RWPE2 (cell line): ENCODE results near the gene MEX3A.

ENCODE experiments used
- ATAC-seq: fragments of 200-7000 bp; cut with Tn5 transposase; 3 replicates; pipeline ENCODE4 v1.9.1; 2021; ENCODE audit warnings: low read depth
- DNase-seq: peaks from one replicate; pipeline ENCODE4 v3.0.0-alpha.2; 2020; ENCODE audit warnings: low spot score
- H3K27ac ChIP-seq: fragments of 450-650 bp; 2 replicates; pipeline ENCODE4 v1.5.1; 2017; ENCODE audit warnings: mild to moderate bottlenecking; ENCODE audit not compliant: poor library complexity, severe bottlenecking
- H3K27me3 ChIP-seq: fragments of 250-450 bp; sonication (Bioruptor Pico); 2 replicates; pipeline ENCODE4 v1.5.1; 2021; ENCODE audit warnings: mild to moderate bottlenecking, moderate library complexity; ENCODE audit not compliant: insufficient read depth, poor library complexity, severe bottlenecking
- H3K36me3 ChIP-seq: fragments of 250-450 bp; sonication (Bioruptor Pico); 2 replicates; pipeline ENCODE4 v1.5.1; 2020; ENCODE audit warnings: low read depth, mild to moderate bottlenecking, moderate library complexity
- H3K4me1 ChIP-seq: fragments of 250-450 bp; sonication (Bioruptor Pico); 2 replicates; pipeline ENCODE4 v1.5.1; 2021; ENCODE audit warnings: mild to moderate bottlenecking, moderate library complexity; ENCODE audit not compliant: insufficient read depth, poor library complexity, severe bottlenecking
- H3K4me3 ChIP-seq: fragments of 250-450 bp; sonication (Bioruptor Pico); 2 replicates; pipeline ENCODE4 v1.5.1; 2021; ENCODE audit warnings: mild to moderate bottlenecking, moderate library complexity; ENCODE audit not compliant: severe bottlenecking
- H3K9me3 ChIP-seq: fragments of 250-450 bp; sonication (Bioruptor Pico); 2 replicates; pipeline ENCODE4 v1.5.1; 2021; ENCODE audit warnings: mild to moderate bottlenecking, moderate library complexity; ENCODE audit not compliant: severe bottlenecking
- TF ChIP-seq, protein P1 (sequence below): fragments of 450-650 bp; IDR thresholded peaks from one replicate; pipeline ENCODE4 v1.5.1; 2017; ENCODE audit warnings: mild to moderate bottlenecking, moderate library complexity; ENCODE audit not compliant: poor library complexity, severe bottlenecking

The MEX3A gene

DNA sequence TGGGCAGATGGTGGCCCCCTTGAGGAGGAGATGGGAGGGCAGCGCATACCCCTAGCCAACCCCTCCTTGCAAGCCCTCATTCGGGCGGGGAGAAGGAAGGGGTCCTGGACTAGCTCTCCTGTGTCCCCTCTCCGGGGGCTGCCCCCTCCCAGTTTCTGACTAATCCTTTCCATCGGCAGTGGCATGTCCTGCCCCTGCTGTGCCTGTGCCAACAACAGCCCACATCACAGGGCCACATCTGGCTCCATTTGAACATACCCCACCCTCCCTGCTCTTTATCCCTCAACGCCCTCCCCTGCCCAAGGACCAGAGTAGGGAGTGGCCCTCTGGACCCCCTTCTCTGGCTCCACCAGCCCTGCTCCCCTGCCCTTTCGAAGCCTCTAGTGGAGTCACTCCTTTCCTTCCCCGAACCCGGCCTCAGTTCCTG, 21.3 kb upstream of the MEX3A start:
- Histone ChIP-seq H3K27ac (peak overlapping the region; percentile 80), H3K9me3 (no peaks in the 10 kb centered on the region), H3K36me3 (no peaks in the 10 kb centered on the region), H3K4me3 (no peak overlapping the region), H3K4me1 (peaks cover 45% of the 10 kb centered on the region), H3K27me3 (no peaks in the 10 kb centered on the region)
- no peak for DNase-seq
- ATAC-seq, result 0 out of 3 replicates have a peak, but pooled peaks have one; percentile 6
- TF ChIP-seq, protein P1, sequence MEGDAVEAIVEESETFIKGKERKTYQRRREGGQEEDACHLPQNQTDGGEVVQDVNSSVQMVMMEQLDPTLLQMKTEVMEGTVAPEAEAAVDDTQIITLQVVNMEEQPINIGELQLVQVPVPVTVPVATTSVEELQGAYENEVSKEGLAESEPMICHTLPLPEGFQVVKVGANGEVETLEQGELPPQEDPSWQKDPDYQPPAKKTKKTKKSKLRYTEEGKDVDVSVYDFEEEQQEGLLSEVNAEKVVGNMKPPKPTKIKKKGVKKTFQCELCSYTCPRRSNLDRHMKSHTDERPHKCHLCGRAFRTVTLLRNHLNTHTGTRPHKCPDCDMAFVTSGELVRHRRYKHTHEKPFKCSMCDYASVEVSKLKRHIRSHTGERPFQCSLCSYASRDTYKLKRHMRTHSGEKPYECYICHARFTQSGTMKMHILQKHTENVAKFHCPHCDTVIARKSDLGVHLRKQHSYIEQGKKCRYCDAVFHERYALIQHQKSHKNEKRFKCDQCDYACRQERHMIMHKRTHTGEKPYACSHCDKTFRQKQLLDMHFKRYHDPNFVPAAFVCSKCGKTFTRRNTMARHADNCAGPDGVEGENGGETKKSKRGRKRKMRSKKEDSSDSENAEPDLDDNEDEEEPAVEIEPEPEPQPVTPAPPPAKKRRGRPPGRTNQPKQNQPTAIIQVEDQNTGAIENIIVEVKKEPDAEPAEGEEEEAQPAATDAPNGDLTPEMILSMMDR, result no peak

DNA sequence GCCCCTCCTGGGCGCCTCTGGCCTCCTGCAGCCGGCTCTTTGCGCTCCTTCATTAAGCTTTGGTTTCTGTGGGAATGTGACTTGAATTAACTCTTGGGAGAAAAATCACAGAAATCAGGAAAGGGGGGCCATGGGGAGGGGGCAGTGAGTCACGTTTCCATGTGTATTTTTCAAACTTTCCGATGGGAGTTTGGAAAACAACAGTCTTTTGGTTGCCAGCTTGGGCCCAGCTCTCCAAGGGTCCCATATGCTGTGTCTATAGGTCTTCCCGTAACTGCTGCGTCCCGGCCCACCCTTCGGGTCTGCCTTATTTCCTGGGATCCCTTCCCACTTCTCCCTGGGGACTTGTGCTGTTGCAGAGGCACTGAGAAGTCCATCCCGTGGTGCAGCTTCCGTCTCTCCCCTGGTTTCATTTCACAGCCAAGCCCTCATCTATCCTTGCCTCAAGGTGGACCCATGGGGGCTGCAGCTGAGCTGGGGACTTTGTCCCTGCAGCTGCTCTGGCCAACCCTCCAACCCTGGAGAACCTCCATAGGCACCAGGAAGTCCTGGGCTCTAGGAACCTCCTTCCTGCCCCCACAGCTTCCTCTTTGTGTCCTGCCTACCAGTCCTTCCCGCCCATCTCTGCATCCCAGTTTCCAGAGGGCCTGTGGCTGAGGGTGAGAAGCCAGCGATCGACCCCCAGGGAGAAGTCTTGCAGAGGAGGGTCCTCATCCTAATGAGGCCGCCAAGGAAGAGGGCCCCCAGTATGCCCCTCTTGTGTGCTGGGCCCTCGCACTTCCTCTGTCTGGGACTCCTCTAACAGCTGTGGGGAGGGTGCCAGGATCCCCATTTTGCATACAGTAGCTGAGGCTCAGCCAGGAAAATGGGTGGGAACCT, 20.6 kb upstream of the MEX3A start:
- TF ChIP-seq, protein P1, result no peak
- H3K27ac ChIP-seq, result peak overlapping the region; percentile 80
- H3K27me3 ChIP-seq, result no peaks in the 10 kb centered on the region
- no peak overlapping the region for H3K4me3 ChIP-seq
- peaks cover 45% of the 10 kb centered on the region for H3K4me1 ChIP-seq
- no peaks in the 10 kb centered on the region for H3K36me3 ChIP-seq
- ATAC-seq, result no peak
- no peaks in the 10 kb centered on the region for H3K9me3 ChIP-seq
- DNase-seq, result no peak

DNA sequence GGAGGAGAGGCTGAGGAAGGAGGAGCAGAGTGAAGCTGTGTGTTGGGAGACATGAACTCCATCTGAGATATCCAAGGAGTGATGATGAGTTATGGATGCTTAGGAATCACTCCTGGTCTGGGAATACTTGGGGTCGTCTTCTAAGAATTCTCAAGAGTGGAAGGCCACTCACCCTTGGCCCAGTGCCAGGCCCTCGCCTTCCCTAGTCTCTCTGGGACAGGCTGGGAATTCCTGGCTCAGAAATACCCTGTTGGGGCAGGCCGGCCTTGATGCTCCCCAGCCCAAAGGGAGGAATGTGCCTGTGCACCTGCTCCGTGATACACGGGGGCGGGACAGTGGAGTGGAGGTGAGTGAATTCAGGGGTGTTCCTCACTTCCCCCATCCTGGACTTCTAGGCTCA, 19.6 kb upstream of the MEX3A start:
- H3K27ac ChIP-seq, result no peak overlapping the region
- ATAC-seq (no peak), DNase-seq (no peak)
- no peaks in the 10 kb centered on the region for H3K9me3 ChIP-seq
- no peaks in the 10 kb centered on the region for H3K27me3 ChIP-seq
- H3K36me3 ChIP-seq, result no peaks in the 10 kb centered on the region
- TF ChIP-seq, protein P1, result no peak
- peaks cover 46% of the 10 kb centered on the region for H3K4me1 ChIP-seq
- no peak overlapping the region for H3K4me3 ChIP-seq

DNA sequence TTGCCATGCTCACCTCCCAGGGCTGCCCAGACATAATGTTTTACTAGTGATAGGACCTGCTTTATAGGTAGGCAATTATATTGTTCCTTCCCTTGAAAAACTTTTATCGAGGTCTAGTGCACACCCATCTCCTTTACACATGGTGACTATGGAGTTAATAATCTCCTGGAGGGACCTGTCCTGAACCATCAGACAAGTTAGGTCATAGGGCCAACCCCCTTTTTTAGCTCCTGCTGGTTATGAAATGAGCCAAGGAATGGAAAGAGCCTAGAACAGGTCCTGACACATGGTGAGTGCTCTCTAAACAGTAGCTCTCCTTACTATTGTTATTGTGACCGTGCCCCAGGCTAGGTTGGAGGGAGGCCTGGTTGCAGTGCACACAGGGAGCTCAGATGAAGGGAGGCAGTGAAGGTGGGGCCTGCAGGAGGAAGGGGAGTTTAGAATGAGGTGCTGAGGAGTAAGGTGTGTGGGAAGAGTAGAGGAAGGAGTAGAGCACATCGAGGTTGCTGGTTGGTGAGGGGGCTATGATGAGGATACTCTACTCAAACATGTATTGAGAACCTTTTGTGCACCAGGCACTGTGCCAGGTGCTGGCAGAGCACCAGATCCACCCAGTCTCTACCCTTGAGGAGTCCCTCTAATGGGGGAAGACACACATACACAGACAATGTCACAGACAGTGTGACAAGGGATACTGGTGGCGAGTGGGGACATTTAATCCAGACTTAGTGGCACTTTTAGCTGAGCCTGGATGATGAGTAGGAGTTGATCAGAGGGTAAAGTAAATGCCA, 18.1 kb upstream of the MEX3A start:
- no peak overlapping the region for H3K4me3 ChIP-seq
- H3K9me3 ChIP-seq, result no peaks in the 10 kb centered on the region
- DNase-seq, result no peak
- TF ChIP-seq, protein P1, result no peak
- H3K27me3 ChIP-seq, result no peaks in the 10 kb centered on the region
- no peaks in the 10 kb centered on the region for H3K36me3 ChIP-seq
- H3K27ac ChIP-seq, result peak overlapping the region; percentile 24
- 0 out of 3 replicates have a peak, but pooled peaks have one; percentile 2 for ATAC-seq
- H3K4me1 ChIP-seq, result peaks cover 48% of the 10 kb centered on the region
